Esophagus squamous epithelium (tissue), 5 donors: ENCODE results near the gene FSHB. TPM values are rescaled to one million over a fixed set of nuclear protein-coding genes. Genes with fewer than 3 reads are reported as not detected.
"Not testable (repeated sequence)": the region's sequence is repeated elsewhere in the genome, so short reads cannot be mapped to it uniquely, and the experiment has no call there.

ENCODE experiments used
- DNase-seq: peaks from one replicate; lab custom pipeline; 2025; lab: John Stamatoyannopoulos, UW
- H3K27ac ChIP-seq, 4 donors: fragments of 200-600 bp; sonication (generic); one replicate each; pipeline ENCODE4 v1.5.1; 2016 to 2019; ENCODE audit warnings: mild to moderate bottlenecking in 1 of 4
- H3K27me3 ChIP-seq, 4 donors: fragments of 200-600 bp; sonication (generic); 1 replicate in 3 of 4; 2 replicates in 1 of 4; pipeline versions ENCODE4 v1.5.1 to v1.6.0; 2017 to 2021; ENCODE audit warnings: antibody characterized with exemption in 1 of 4
- H3K36me3 ChIP-seq, 3 donors: fragments of 200-600 bp; sonication (generic); one replicate each; pipeline ENCODE4 v1.5.1; 2016 to 2019
- H3K4me1 ChIP-seq, 3 donors: fragments of 200-600 bp; sonication (generic); one replicate each; pipeline ENCODE4 v1.5.1; 2017 to 2019
- H3K4me3 ChIP-seq, 4 donors: fragments of 200-600 bp; sonication (generic); 1 replicate in 3 of 4; 2 replicates in 1 of 4; pipeline ENCODE4 v1.5.1; 2016 to 2019; ENCODE audit warnings: mild to moderate bottlenecking in 2 of 4, moderate library complexity in 1 of 4
- H3K9me3 ChIP-seq, 3 donors: fragments of 200-600 bp; sonication (generic); one replicate each; pipeline ENCODE4 v1.5.1; 2016 to 2019
- CTCF ChIP-seq, 6 experiments: fragments of 450-650 bp in 4 of 6; fragments of 200-600 bp in 2 of 6; sonication (generic) in 2 of 6; IDR thresholded peaks; one replicate each; pipeline ENCODE4 v1.5.1; 2016 to 2019; ENCODE audit warnings: antibody characterized with exemption in 6 of 6, mild to moderate bottlenecking in 4 of 6, moderate library complexity in 4 of 6
- POLR2A ChIP-seq, 4 donors: fragments of 450-650 bp; IDR thresholded peaks; one replicate each; pipeline ENCODE4 v1.6.1; 2017; ENCODE audit warnings: antibody characterized with exemption in 4 of 4, mild to moderate bottlenecking in 4 of 4, moderate library complexity in 3 of 4
- WGBS, 2 donors: methylation state at CpG; one replicate each; pipeline ENCODE4 v1.1.5; 2018; 5-methylcytosine and 5-hydroxymethylcytosine counted together
- intact Hi-C: fragments of 100-400 bp; cut with DNase I; formaldehyde crosslinking; loops from one replicate; pipeline ENCODE4 v1.15.0; 2022
- total RNA-seq, 4 donors: library from RNA; depleted of rRNA; stranded (reverse); fragments of >200 nt; gene quantifications; one replicate each; pipeline ENCODE4 v1.1.0, GENCODE V29; 2016
- donor health status: DM: yes; HTN: yes; CAD: no.

The FSHB gene
- total RNA-seq, 4 donors from 2014 or later: not detected

- Histone ChIP-seq H3K4me3 (no peak overlapping the region), H3K27me3 (no peaks in the 10 kb centered on the region), H3K27ac (no peak overlapping the region), H3K9me3 (no peaks in the 10 kb centered on the region), H3K4me1 (no peaks in the 10 kb centered on the region), H3K36me3 (no peaks in the 10 kb centered on the region)
- DNase-seq: no peak
- 19 to 59% methylated on average over 1 of the region's 1 CpG for WGBS, 2 donors
- intact Hi-C loops: no loop called here
- TF ChIP-seq CTCF (IDR thresholded peaks at IDR 0.05) (no peak), POLR2A (IDR thresholded peaks at IDR 0.05) (no peak)
Measured at GRCh38 chr11:30261821-30262220, 31.0 kb downstream of the FSHB start.

- H3K4me3 ChIP-seq, DNase-seq, H3K4me1 ChIP-seq, intact Hi-C loops, H3K36me3 ChIP-seq, H3K9me3 ChIP-seq, H3K27me3 ChIP-seq, H3K27ac ChIP-seq: not testable (repeated sequence)
- WGBS, 2 donors: 73 to 80% methylated on average over 1 to 4 of the region's 9 CpGs
Measured at GRCh38 chr11:30268638-30269037, 37.8 kb downstream of the FSHB start.

- no peaks in the 10 kb centered on the region for H3K4me1 ChIP-seq
- H3K27me3 ChIP-seq: no peaks in the 10 kb centered on the region
- H3K36me3 ChIP-seq: no peaks in the 10 kb centered on the region
- H3K27ac ChIP-seq: no peak overlapping the region
- no peak for DNase-seq
- no peak for TF ChIP-seq POLR2A (IDR thresholded peaks at IDR 0.05)
- no peak for TF ChIP-seq CTCF (IDR thresholded peaks at IDR 0.05)
- H3K4me3 ChIP-seq: no peak overlapping the region
- intact Hi-C loops: no loop called here
- no peaks in the 10 kb centered on the region for H3K9me3 ChIP-seq
Measured at GRCh38 chr11:30270671-30271070, 39.9 kb downstream of the FSHB start.

- Histone ChIP-seq H3K27ac (no peak overlapping the region), H3K4me1 (no peaks in the 10 kb centered on the region), H3K4me3 (no peak overlapping the region), H3K9me3 (no peaks in the 10 kb centered on the region), H3K36me3 (no peaks in the 10 kb centered on the region), H3K27me3 (no peaks in the 10 kb centered on the region)
- no peak for DNase-seq
- TF ChIP-seq CTCF (IDR thresholded peaks at IDR 0.05) (no peak), POLR2A (IDR thresholded peaks at IDR 0.05) (no peak)
- intact Hi-C loops: no loop called here
Measured at GRCh38 chr11:30277176-30277575, 46.4 kb downstream of the FSHB start.

- no peak overlapping the region for H3K4me3 ChIP-seq
- no peak overlapping the region for H3K27ac ChIP-seq
- TF ChIP-seq POLR2A (IDR thresholded peaks at IDR 0.05) (no peak), CTCF (IDR thresholded peaks at IDR 0.05) (no peak)
- intact Hi-C loops: no loop called here
- no peaks in the 10 kb centered on the region for H3K9me3 ChIP-seq
- 79 to 85% methylated on average over 2 of the region's 2 CpGs for WGBS, 2 donors
- no peaks in the 10 kb centered on the region for H3K4me1 ChIP-seq
- no peak for DNase-seq
- no peaks in the 10 kb centered on the region for H3K27me3 ChIP-seq
- H3K36me3 ChIP-seq: no peaks in the 10 kb centered on the region
Measured at GRCh38 chr11:30279796-30280195, 49.0 kb downstream of the FSHB start.
